ENCODE results near the gene UBXN6. TPM values are rescaled to one million over a fixed set of nuclear protein-coding genes. Genes with fewer than 3 reads are reported as not detected.

The UBXN6 gene
- total RNA-seq, 1 donor from 2014 or later = 47.9 TPM

DNA sequence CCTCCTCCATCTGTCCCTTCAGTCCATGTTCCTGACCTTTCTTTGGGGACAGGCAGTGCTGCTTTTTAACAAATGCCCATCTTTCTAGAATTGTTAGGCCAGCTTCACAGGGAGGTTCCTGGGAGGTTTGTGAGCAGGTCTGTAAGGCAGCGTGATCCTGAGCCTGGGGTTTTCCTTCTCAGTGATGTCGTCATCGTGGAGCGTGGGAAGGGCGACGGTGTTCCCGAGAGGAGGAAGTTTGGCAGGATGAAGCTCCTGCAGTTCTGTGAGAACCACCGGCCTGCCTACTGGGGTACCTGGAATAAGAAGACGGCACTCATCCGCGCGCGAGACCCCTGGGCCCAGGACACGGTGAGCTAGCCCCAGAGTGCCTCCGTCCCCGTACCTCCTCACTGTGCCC lies 28.3 kb downstream of the UBXN6 start:
- peaks cover 8% of the 10 kb centered on the region for H3K4me1 Mint-ChIP-seq (ENCODE audit: low read depth, unreplicated experiment)
- peak overlapping the region; percentile 5 for H3K4me3 Mint-ChIP-seq (ENCODE audit: unreplicated experiment)
- H3K36me3 Mint-ChIP-seq (ENCODE audit: unreplicated experiment) = no peaks in the 10 kb centered on the region
- peak overlapping the region; percentile 55 for H3K27ac Mint-ChIP-seq (ENCODE audit: unreplicated experiment)
- H3K9me3 Mint-ChIP-seq (ENCODE audit: unreplicated experiment) = peaks cover 8% of the 10 kb centered on the region
- no peak for DNase-seq
- TF ChIP-seq, protein P1, sequence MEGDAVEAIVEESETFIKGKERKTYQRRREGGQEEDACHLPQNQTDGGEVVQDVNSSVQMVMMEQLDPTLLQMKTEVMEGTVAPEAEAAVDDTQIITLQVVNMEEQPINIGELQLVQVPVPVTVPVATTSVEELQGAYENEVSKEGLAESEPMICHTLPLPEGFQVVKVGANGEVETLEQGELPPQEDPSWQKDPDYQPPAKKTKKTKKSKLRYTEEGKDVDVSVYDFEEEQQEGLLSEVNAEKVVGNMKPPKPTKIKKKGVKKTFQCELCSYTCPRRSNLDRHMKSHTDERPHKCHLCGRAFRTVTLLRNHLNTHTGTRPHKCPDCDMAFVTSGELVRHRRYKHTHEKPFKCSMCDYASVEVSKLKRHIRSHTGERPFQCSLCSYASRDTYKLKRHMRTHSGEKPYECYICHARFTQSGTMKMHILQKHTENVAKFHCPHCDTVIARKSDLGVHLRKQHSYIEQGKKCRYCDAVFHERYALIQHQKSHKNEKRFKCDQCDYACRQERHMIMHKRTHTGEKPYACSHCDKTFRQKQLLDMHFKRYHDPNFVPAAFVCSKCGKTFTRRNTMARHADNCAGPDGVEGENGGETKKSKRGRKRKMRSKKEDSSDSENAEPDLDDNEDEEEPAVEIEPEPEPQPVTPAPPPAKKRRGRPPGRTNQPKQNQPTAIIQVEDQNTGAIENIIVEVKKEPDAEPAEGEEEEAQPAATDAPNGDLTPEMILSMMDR (IDR thresholded peaks at IDR 0.05; ENCODE audit: partially characterized antibody, unreplicated experiment) = no peak
- peaks cover 7% of the 10 kb centered on the region for H3K27me3 Mint-ChIP-seq (ENCODE audit: unreplicated experiment)

DNA sequence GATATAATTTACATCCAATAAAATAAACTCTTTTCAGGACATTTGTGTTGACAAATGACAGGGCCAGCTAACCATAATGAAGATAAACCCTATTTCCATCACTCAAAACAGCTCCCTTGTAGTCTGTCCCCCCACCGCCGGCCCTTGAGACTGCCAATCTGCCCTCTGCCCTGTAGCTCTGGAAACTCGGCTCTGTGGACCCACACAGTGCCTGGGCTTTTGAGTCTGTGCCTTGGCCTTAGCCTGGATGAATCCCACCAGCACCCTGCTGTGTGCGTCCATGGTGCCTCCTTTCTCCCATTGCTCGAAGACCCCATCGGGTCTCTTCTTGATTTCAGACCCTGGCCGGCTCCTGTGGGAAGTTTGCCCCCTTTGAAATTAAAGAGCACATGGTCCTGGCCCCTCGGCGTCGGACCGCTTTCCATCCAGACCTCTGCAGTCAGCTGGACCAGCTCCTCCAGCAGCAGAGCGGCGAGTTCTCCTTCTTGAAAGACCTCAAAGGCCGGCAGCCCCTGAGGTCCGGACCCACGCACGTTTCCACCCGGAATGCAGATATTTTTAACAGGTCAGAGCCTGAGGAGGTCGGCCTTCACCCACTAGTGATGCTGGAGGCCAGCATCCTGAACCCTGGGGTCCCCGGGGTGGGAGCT lies 29.1 kb downstream of the UBXN6 start:
- no peak overlapping the region for H3K27ac Mint-ChIP-seq (ENCODE audit: unreplicated experiment)
- TF ChIP-seq, protein P1 (IDR thresholded peaks at IDR 0.05; ENCODE audit: partially characterized antibody, unreplicated experiment) = no peak
- H3K4me1 Mint-ChIP-seq (ENCODE audit: low read depth, unreplicated experiment) = peaks cover 8% of the 10 kb centered on the region
- no peak for DNase-seq
- peaks cover 8% of the 10 kb centered on the region for H3K9me3 Mint-ChIP-seq (ENCODE audit: unreplicated experiment)
- no peak overlapping the region for H3K4me3 Mint-ChIP-seq (ENCODE audit: unreplicated experiment)
- H3K36me3 Mint-ChIP-seq (ENCODE audit: unreplicated experiment) = no peaks in the 10 kb centered on the region
- peaks cover 10% of the 10 kb centered on the region for H3K27me3 Mint-ChIP-seq (ENCODE audit: unreplicated experiment)

DNA sequence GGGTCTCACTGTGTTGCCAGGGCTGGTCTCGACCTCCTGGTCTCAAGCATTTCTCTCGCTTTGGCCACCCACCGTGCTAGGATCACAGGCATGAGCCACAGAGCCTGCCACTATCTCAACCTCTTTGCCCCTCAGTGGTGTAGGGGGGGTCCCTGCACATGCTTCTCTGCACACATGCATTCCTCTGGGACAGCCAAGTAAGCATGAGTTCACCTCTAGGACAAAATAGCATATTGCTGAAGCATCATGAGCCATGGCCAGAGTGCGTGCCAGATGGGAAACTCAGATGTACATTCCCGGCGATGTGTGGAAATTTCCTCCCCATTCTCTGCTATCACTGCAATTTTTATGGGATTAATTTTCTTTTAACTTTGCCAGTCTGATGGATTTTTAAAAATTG lies 32.1 kb downstream of the UBXN6 start:
- Mint-ChIP-seq H3K9me3 (ENCODE audit: unreplicated experiment) (peaks cover 10% of the 10 kb centered on the region), H3K27me3 (ENCODE audit: unreplicated experiment) (peaks cover 10% of the 10 kb centered on the region), H3K4me3 (ENCODE audit: unreplicated experiment) (no peak overlapping the region), H3K4me1 (ENCODE audit: low read depth, unreplicated experiment) (peaks cover 16% of the 10 kb centered on the region), H3K27ac (ENCODE audit: unreplicated experiment) (peak overlapping the region; percentile 2), H3K36me3 (ENCODE audit: unreplicated experiment) (no peaks in the 10 kb centered on the region)
- TF ChIP-seq, protein P1 (IDR thresholded peaks at IDR 0.05; ENCODE audit: partially characterized antibody, unreplicated experiment) = no peak
- DNase-seq = no peak

DNA sequence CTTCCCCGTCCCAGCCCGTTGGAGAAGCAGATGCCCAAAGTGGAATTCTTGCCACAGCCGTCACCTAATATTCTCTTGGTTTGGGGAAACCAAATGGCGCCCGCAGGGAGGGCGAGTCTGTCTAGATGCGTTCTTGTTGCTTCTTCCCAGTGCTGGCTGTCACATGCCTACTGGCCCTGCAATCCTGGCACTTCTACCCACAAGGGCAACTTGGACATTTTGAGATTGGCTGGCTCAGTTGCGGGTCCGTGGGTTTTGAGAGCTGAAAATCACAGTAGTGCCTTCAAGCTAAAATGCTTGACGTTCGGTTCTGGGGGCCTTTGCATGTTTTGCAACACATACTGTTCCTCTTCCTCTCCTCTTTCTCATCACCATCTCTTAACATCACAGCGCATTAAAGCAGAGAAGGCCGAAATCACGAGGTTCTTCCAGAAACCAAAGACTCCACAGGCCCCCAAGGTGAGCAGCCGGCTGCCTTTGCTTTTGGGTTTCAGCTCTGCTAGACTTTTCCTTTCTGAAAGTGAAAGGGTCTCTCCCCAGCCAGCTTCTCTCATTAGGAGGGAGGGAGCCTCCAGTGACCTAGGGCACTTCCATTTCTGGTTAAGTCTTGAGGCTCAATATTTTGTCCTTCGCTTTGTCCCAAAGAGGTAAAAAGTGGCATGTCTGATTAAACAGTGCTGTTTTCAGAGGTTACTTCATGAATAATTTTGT lies 34.0 kb downstream of the UBXN6 start:
- Mint-ChIP-seq H3K36me3 (ENCODE audit: unreplicated experiment) (no peaks in the 10 kb centered on the region), H3K27me3 (ENCODE audit: unreplicated experiment) (peaks cover 6% of the 10 kb centered on the region), H3K4me1 (ENCODE audit: low read depth, unreplicated experiment) (peaks cover 8% of the 10 kb centered on the region), H3K4me3 (ENCODE audit: unreplicated experiment) (no peak overlapping the region), H3K9me3 (ENCODE audit: unreplicated experiment) (peaks cover 7% of the 10 kb centered on the region), H3K27ac (ENCODE audit: unreplicated experiment) (no peak overlapping the region)
- DNase-seq = no peak
- TF ChIP-seq, protein P1 (IDR thresholded peaks at IDR 0.05; ENCODE audit: partially characterized antibody, unreplicated experiment) = no peak

DNA sequence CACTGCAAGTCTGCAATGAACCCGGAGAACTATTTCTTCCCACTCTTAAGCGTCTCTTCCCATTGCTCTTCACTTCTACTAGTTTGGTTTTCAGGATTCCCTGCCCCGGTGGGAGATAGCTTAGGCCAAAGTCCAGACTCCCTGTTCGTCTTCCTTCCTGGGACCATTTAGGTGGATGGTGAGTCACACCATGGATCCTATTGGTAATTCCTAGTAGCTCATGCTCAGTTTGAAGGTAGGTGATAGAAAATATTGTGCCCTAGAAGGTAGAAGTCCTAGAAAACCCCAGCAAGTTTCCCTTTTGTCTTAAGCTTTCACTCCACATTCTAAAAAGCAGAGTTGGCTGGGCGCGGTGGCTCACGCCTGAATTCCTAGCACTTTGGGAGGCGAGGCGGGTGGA lies 41.3 kb downstream of the UBXN6 start:
- peak overlapping the region; percentile 35 for H3K27ac Mint-ChIP-seq (ENCODE audit: unreplicated experiment)
- H3K4me3 Mint-ChIP-seq (ENCODE audit: unreplicated experiment) = no peak overlapping the region
- H3K4me1 Mint-ChIP-seq (ENCODE audit: low read depth, unreplicated experiment) = peaks cover 14% of the 10 kb centered on the region
- no peaks in the 10 kb centered on the region for H3K9me3 Mint-ChIP-seq (ENCODE audit: unreplicated experiment)
- H3K27me3 Mint-ChIP-seq (ENCODE audit: unreplicated experiment) = no peaks in the 10 kb centered on the region
- no peak for DNase-seq
- TF ChIP-seq, protein P1 (IDR thresholded peaks at IDR 0.05; ENCODE audit: partially characterized antibody, unreplicated experiment) = no peak
- no peaks in the 10 kb centered on the region for H3K36me3 Mint-ChIP-seq (ENCODE audit: unreplicated experiment)

Data from glutamatergic neuron (in vitro differentiated cells).